ENCODE measurements around the gene ZNF436. TPM values are rescaled to one million over a fixed set of nuclear protein-coding genes. Genes with fewer than 3 reads are reported as not detected.

The ZNF436 gene
- total and polyA plus RNA-seq, 2 experiments from 2014 or later = 0.23 to 1.0 TPM

- peaks cover 39% of the 10 kb centered on the region for H3K4me1 Mint-ChIP-seq
- no peak overlapping the region for H3K4me3 ChIP-seq
- peaks cover 39% of the 10 kb centered on the region for H4K20me1 ChIP-seq (replicated peaks; ENCODE audit: insufficient read depth)
- no peaks in the 10 kb centered on the region for H3K36me3 ChIP-seq (ENCODE audit: insufficient read depth)
- H3K36me3 Mint-ChIP-seq (ENCODE audit: low read depth) = no peaks in the 10 kb centered on the region
- peaks cover 90% of the 10 kb centered on the region for H3K27me3 ChIP-seq (ENCODE audit: insufficient read depth)
- H3K9me2 ChIP-seq (ENCODE audit: insufficient read depth) = no peaks in the 10 kb centered on the region
- TF ChIP-seq POLR2AphosphoS5 (IDR thresholded peaks at IDR 0.05; ENCODE audit: low read depth) (no peak), ZNF114 (CRISPR knock-in tag; IDR thresholded peaks at IDR 0.05) (no peak), EZH2 (IDR thresholded peaks at IDR 0.05; ENCODE audit: low read depth, unreplicated experiment) (no peak), ZNF331 (CRISPR knock-in tag; IDR thresholded peaks at IDR 0.05; ENCODE audit: low read depth) (no peak), CREB1 (CRISPR knock-in tag; IDR thresholded peaks at IDR 0.05; ENCODE audit: low read depth) (no peak), ZNF462 (CRISPR knock-in tag; IDR thresholded peaks at IDR 0.05) (no peak), JUNB (IDR thresholded peaks at IDR 0.05; ENCODE audit: unreplicated experiment) (no peak), ETS1 (IDR thresholded peaks at IDR 0.05) (no peak), REST (IDR thresholded peaks at IDR 0.05; ENCODE audit: unreplicated experiment) (no peak), EZH2phosphoT487 (IDR thresholded peaks at IDR 0.05; ENCODE audit: unreplicated experiment) (no peak), NANOG (IDR thresholded peaks at IDR 0.05; ENCODE audit: borderline replicate concordance) (no peak)
- H3K4me3 Mint-ChIP-seq = no peak overlapping the region; the same call in 2 of the 3 replicates
- H3K4me1 ChIP-seq (ENCODE audit: insufficient read depth) = peaks cover 35% of the 10 kb centered on the region
- DNase-seq (ENCODE audit: low spot score) = peak; percentile 27
- peak overlapping the region; percentile 11; the same call in 1 of the 2 replicates for H3K4me2 ChIP-seq
- ATAC-seq = no peak
- H3F3A ChIP-seq (replicated peaks; ENCODE audit: low read depth) = peaks cover 20% of the 10 kb centered on the region; the same call in 1 of the 2 replicates
- H2AFZ ChIP-seq = no peak overlapping the region
- H3K9me3 Mint-ChIP-seq = no peaks in the 10 kb centered on the region; the same call in 2 of the 3 replicates
- no peaks in the 10 kb centered on the region for H3K79me2 ChIP-seq (replicated peaks; ENCODE audit: insufficient read depth)
- no peak overlapping the region for H3K27ac ChIP-seq (ENCODE audit: low read depth)
- no peak overlapping the region for H3K27ac Mint-ChIP-seq
- H3K27me3 Mint-ChIP-seq (ENCODE audit: insufficient read depth, low read depth, poor library complexity) = peaks cover 97% of the 10 kb centered on the region
These were observed 2.6 kb upstream of the ZNF436 start for GRCh38 chr1:23371987-23372880.

Data from GM23338 (cell line).